H1 (cell line): Measurements from ENCODE around the gene CNIH3. TPM values are rescaled to one million over a fixed set of nuclear protein-coding genes. Genes with fewer than 3 reads are reported as not detected.

Experiments used
- CTCF ChIA-PET: fragments of 300-600 bp; sonication (Branson Sonifier 250); formaldehyde crosslinking; loops from one replicate; lab custom pipeline; 2021; ENCODE audit not compliant: partially characterized antibody; lab: Charles Lee
- POLR2A ChIA-PET: fragments of 300-600 bp; sonication (Branson Sonifier 250); formaldehyde crosslinking; loops from one replicate; lab custom pipeline; 2021; ENCODE audit warnings: inconsistent platforms; ENCODE audit not compliant: partially characterized antibody; lab: Charles Lee
- DNase-seq, 2 experiments: peaks; one replicate each; pipeline versions ENCODE4 v3.0.0 to v3.0.0-alpha.2; 2010 to 2022; ENCODE audit warnings: low spot score in 2 of 2, low read depth in 1 of 2, mixed read lengths in 1 of 2
- FAIRE-seq: peaks from 2 replicates; lab custom pipeline; 2011; peaks lifted over from hg19 to GRCh38; lab: Jason Lieb, UNC
- H2AFZ ChIP-seq: 2 replicates; pipeline ENCODE4 v1.8.1; 2012; ENCODE audit warnings: low read length, inconsistent platforms
- H2AK5ac ChIP-seq: 2 replicates; pipeline ENCODE4 v1.6.1; 2013; ENCODE audit warnings: low read depth, low read length
- H2BK120ac ChIP-seq: replicated peaks from 2 replicates; pipeline ENCODE3; 2013; ENCODE audit warnings: low read depth, low read length, inconsistent platforms
- H2BK12ac ChIP-seq: 2 replicates; pipeline ENCODE4 v1.6.1; 2013; ENCODE audit warnings: low read depth, low read length
- H2BK15ac ChIP-seq: 2 replicates; pipeline ENCODE4 v1.6.1; 2013; ENCODE audit warnings: low read length
- H2BK20ac ChIP-seq: 2 replicates; pipeline ENCODE4 v1.6.1; 2013; ENCODE audit warnings: low read length
- H2BK5ac ChIP-seq: 2 replicates; pipeline ENCODE4 v1.6.1; 2013; ENCODE audit warnings: low read depth, low read length
- H3K14ac ChIP-seq: 2 replicates; pipeline ENCODE4 v1.6.1; 2013; ENCODE audit warnings: inconsistent platforms; ENCODE audit not compliant: insufficient read length
- H3K18ac ChIP-seq: 2 replicates; pipeline ENCODE4 v1.6.1; 2013; ENCODE audit warnings: low read length; ENCODE audit errors: extremely low read depth
- H3K23ac ChIP-seq: 2 replicates; pipeline ENCODE4 v1.6.1; 2013; ENCODE audit warnings: inconsistent platforms; ENCODE audit not compliant: insufficient read length
- H3K23me2 ChIP-seq: 2 replicates; pipeline ENCODE4 v1.6.1; 2013; ENCODE audit warnings: low read depth, low read length
- H3K27ac ChIP-seq: 2 replicates; pipeline ENCODE4 v1.6.1; 2011; ENCODE audit warnings: low read depth, low read length, inconsistent platforms
- H3K27me3 ChIP-seq, 4 experiments: replicated peaks in 1 of 4; 1 replicate in 1 of 4; 2 replicates in 3 of 4; pipeline versions ENCODE4 v1.6.1 to v1.8.1; 2011 to 2013; ENCODE audit warnings: low read length in 3 of 4, mild to moderate bottlenecking in 3 of 4, inconsistent platforms in 2 of 4, mixed read lengths in 2 of 4, moderate library complexity in 1 of 4; ENCODE audit not compliant: control insufficient read depth in 3 of 4, insufficient read depth in 3 of 4; ENCODE audit errors: extremely low read depth in 1 of 4
- H3K36me3 ChIP-seq, 4 experiments: 2 replicates each; pipeline versions ENCODE4 v1.6.1 to v1.8.1; 2011 to 2013; ENCODE audit warnings: mild to moderate bottlenecking in 4 of 4, low read length in 3 of 4, moderate library complexity in 2 of 4, control low read depth in 1 of 4, inconsistent platforms in 1 of 4; ENCODE audit not compliant: insufficient read depth in 4 of 4, control insufficient read depth in 2 of 4
- H3K4ac ChIP-seq: replicated peaks from 2 replicates; pipeline ENCODE3; 2013; ENCODE audit warnings: low read length, low read depth, mixed read lengths, inconsistent platforms; ENCODE audit not compliant: insufficient read length
- H3K4me1 ChIP-seq, 4 experiments: replicated peaks in 1 of 4; 1 replicate in 1 of 4; 2 replicates in 3 of 4; pipeline versions ENCODE4 v1.6.1 to v1.8.1; 2011 to 2013; ENCODE audit warnings: low read length in 3 of 4, inconsistent platforms in 2 of 4, mixed read lengths in 1 of 4; ENCODE audit not compliant: insufficient read depth in 4 of 4, control insufficient read depth in 3 of 4
- H3K4me2 ChIP-seq, 2 experiments: 2 replicates each; pipeline versions ENCODE4 v1.6.1 to v1.8.1; 2011 to 2013; ENCODE audit warnings: low read depth in 2 of 2, low read length in 2 of 2, control low read depth in 1 of 2, inconsistent platforms in 1 of 2, mild to moderate bottlenecking in 1 of 2; ENCODE audit not compliant: insufficient read depth in 1 of 2
- H3K4me3 ChIP-seq, 4 experiments: fragments of 200-600, 300-600 bp in 1 of 4; sonication (generic), shearing (Covaris generic), sonication (Bioruptor Twin) in 1 of 4; 2 replicates each; pipeline versions ENCODE4 v1.5.1 to v1.8.1; 2011 to 2016; ENCODE audit warnings: low read length in 4 of 4, low read depth in 3 of 4, control low read depth in 2 of 4, inconsistent platforms in 2 of 4, mild to moderate bottlenecking in 2 of 4, mixed read lengths in 1 of 4, moderate library complexity in 1 of 4; ENCODE audit not compliant: insufficient read depth in 2 of 4; ENCODE audit errors: extremely low read depth in 1 of 4
- H3K56ac ChIP-seq: replicated peaks from 2 replicates; pipeline ENCODE3; 2013; ENCODE audit warnings: low read depth, mild to moderate bottlenecking, mixed read lengths, low read length, inconsistent platforms; ENCODE audit not compliant: insufficient read length
- H3K79me1 ChIP-seq: 2 replicates; pipeline ENCODE4 v1.6.1; 2013; ENCODE audit warnings: low read depth, low read length, control low read depth
- H3K79me2 ChIP-seq, 2 experiments: 2 replicates each; pipeline versions ENCODE4 v1.6.1 to v1.8.1; 2012 to 2013; ENCODE audit warnings: low read length in 2 of 2, mild to moderate bottlenecking in 2 of 2, inconsistent platforms in 1 of 2; ENCODE audit not compliant: insufficient read depth in 2 of 2, control insufficient read depth in 1 of 2
- H3K9ac ChIP-seq, 4 experiments: replicated peaks in 1 of 4; 1 replicate in 1 of 4; 2 replicates in 3 of 4; pipeline versions ENCODE4 v1.6.1 to v1.8.1; 2011 to 2013; ENCODE audit warnings: low read depth in 3 of 4, low read length in 3 of 4, control low read depth in 2 of 4, mild to moderate bottlenecking in 2 of 4, moderate library complexity in 2 of 4, inconsistent platforms in 1 of 4; ENCODE audit errors: extremely low read depth in 1 of 4
- H3K9me3 ChIP-seq, 2 experiments: 2 replicates each; pipeline versions ENCODE4 v1.6.1 to v1.8.1; 2012 to 2013; ENCODE audit warnings: mild to moderate bottlenecking in 2 of 2, moderate library complexity in 2 of 2, control low read depth in 1 of 2, inconsistent platforms in 1 of 2, low read depth in 1 of 2, low read length in 1 of 2, mixed read lengths in 1 of 2; ENCODE audit not compliant: insufficient read depth in 2 of 2
- H4K20me1 ChIP-seq, 2 experiments: replicated peaks in 1 of 2; 2 replicates each; pipeline versions ENCODE3 to v1.8.1; 2011 to 2013; ENCODE audit warnings: inconsistent platforms in 2 of 2, low read length in 2 of 2, mild to moderate bottlenecking in 1 of 2; ENCODE audit not compliant: insufficient read depth in 2 of 2, control insufficient read depth in 1 of 2
- H4K5ac ChIP-seq: 2 replicates; pipeline ENCODE4 v1.6.1; 2013; ENCODE audit warnings: low read length, low read depth, mixed read lengths, inconsistent platforms; ENCODE audit not compliant: insufficient read length
- H4K8ac ChIP-seq: 2 replicates; pipeline ENCODE4 v1.8.0; 2013; ENCODE audit warnings: mild to moderate bottlenecking, moderate library complexity, low read length, inconsistent platforms; ENCODE audit not compliant: insufficient read depth; ENCODE audit errors: extremely low read depth
- H4K91ac ChIP-seq: replicated peaks from 2 replicates; pipeline ENCODE3; 2013; ENCODE audit warnings: low read length, mixed read lengths, inconsistent platforms; ENCODE audit not compliant: insufficient read length
- CHD2 ChIP-seq: IDR thresholded peaks from 2 replicates; pipeline ENCODE4 v1.6.1; 2012; ENCODE audit warnings: low read length, improper control_type of control experiment
- RAD21 ChIP-seq, 2 experiments: IDR thresholded peaks in 1 of 2; conservative IDR thresholded peaks in 1 of 2; 2 replicates each; pipeline ENCODE4 v1.6.1; 2011; ENCODE audit warnings: low read depth in 2 of 2, low read length in 2 of 2, improper control_type of control experiment in 1 of 2, inconsistent platforms in 1 of 2, mild to moderate bottlenecking in 1 of 2, moderate library complexity in 1 of 2
- WGBS, 2 experiments: shearing (Covaris generic) in 1 of 2; methylation state at CpG; one replicate each; pipeline versions ENCODE4 v1.1.6 to v1.1.7; 2013 to 2015; ENCODE audit warnings: low lambda C conversion rate in 2 of 2, mixed read lengths in 2 of 2, inconsistent platforms in 1 of 2, low coverage in 1 of 2, missing lambda C conversion rate in 1 of 2; ENCODE audit not compliant: insufficient replicate concordance in 2 of 2, insufficient coverage in 1 of 2, insufficient read length in 1 of 2; ENCODE audit errors: extremely low coverage in 1 of 2, missing lambda C conversion rate in 1 of 2; 5-methylcytosine and 5-hydroxymethylcytosine counted together
- polyA plus RNA-seq, 7 experiments: library from polyadenylated mRNA; depleted of rRNA in 3 of 7; stranded (reverse) in 5 of 7; unstranded in 2 of 7; fragments of >200 nt in 5 of 7; fragments of 200-250 nt in 2 of 7; gene quantifications; 1 replicate in 5 of 7; 2 replicates in 1 of 7; 4 replicates in 1 of 7; pipeline versions ENCODE4 v1.2.1 to v1.2.3, GENCODE V29; 2011 to 2013; ENCODE audit warnings: missing spikeins in 2 of 7, mixed read lengths in 2 of 7
- total RNA-seq: library from RNA; stranded (reverse); fragmentation: NEBNext Ultra II Directional; extraction: Animal tissue kit (Norgen Biotek cat#: 25700); gene quantifications from 2 replicates; pipeline ENCODE4 v1.2.1, GENCODE V29; 2021

Gene CNIH3
- total and polyA plus RNA-seq, 2 of the 8 experiments (the other 6 are each of a cell fraction or from before 2014, with no cell fraction given), result 3.7 to 5.6 TPM

GRCh38 chr1:224694969-224695368 lies 78.9 kb downstream of the CNIH3 start:
- no peak overlapping the region for H3K4me2 ChIP-seq
- no peak overlapping the region for H2BK5ac ChIP-seq
- ChIA-PET POLR2A (no interaction called here), CTCF (interaction anchor here (1.0 to 17.3 kb wide), 4 partner anchors 40 to 228 kb away, joined by 3 to 236 read pairs (median 6); no protein-coding TSS in a partner anchor)
- H2AK5ac ChIP-seq, result no peak overlapping the region
- H3K79me2 ChIP-seq, result no peaks in the 10 kb centered on the region
- H4K5ac ChIP-seq, result no peak overlapping the region
- H2BK12ac ChIP-seq, result no peak overlapping the region
- no peak for FAIRE-seq
- no peak overlapping the region for H2BK20ac ChIP-seq
- H3K23ac ChIP-seq, result no peak overlapping the region
- no peak overlapping the region for H4K8ac ChIP-seq
- H3K4me3 ChIP-seq, result no peak overlapping the region
- H3K4me1 ChIP-seq, result no peaks in the 10 kb centered on the region
- no peak for TF ChIP-seq CHD2
- no peak for TF ChIP-seq RAD21 (IDR thresholded peaks at IDR 0.05 in 1 of 2, conservative IDR thresholded peaks at IDR 0.05 in 1 of 2; ENCODE audit: low read depth in 2 of 2, low read length in 2 of 2)
- DNase-seq, result no peak
- H2BK120ac ChIP-seq, result no peak overlapping the region
- H3K27me3 ChIP-seq, result no peaks in the 10 kb centered on the region
- H3K56ac ChIP-seq, result no peak overlapping the region
- no peak overlapping the region for H3K4ac ChIP-seq
- no peak overlapping the region for H2AFZ ChIP-seq
- 89% methylated on average over 3 of the region's 3 CpGs; no CpG with 5 or more reads in 1 of the 2 experiments for WGBS, 2 experiments
- H4K20me1 ChIP-seq, result no peaks in the 10 kb centered on the region
- no peak overlapping the region for H3K27ac ChIP-seq
- H3K9ac ChIP-seq, result no peak overlapping the region
- H3K18ac ChIP-seq, result no peak overlapping the region
- no peak overlapping the region for H2BK15ac ChIP-seq
- H3K36me3 ChIP-seq, result no peaks in the 10 kb centered on the region
- no peaks in the 10 kb centered on the region for H3K23me2 ChIP-seq
- H3K9me3 ChIP-seq, result no peaks in the 10 kb centered on the region
- no peak overlapping the region for H3K14ac ChIP-seq
- no peaks in the 10 kb centered on the region for H3K79me1 ChIP-seq
- H4K91ac ChIP-seq, result no peak overlapping the region
